ENCODE data around the gene SFT2D1. TPM values are rescaled to one million over a fixed set of nuclear protein-coding genes. Genes with fewer than 3 reads are reported as not detected.

Gene SFT2D1
- total RNA-seq, 1 donor from 2014 or later = 29.8 TPM

- no peaks in the 10 kb centered on the region for H3K36me3 Mint-ChIP-seq (ENCODE audit: insufficient read depth)
- H3K9me3 Mint-ChIP-seq (ENCODE audit: low read depth) = peaks cover 10% of the 10 kb centered on the region
- DNase-seq (ENCODE audit: low spot score, unreplicated experiment) = no peak
- H3K4me1 Mint-ChIP-seq (ENCODE audit: low read depth) = no peaks in the 10 kb centered on the region
- H3K4me3 Mint-ChIP-seq (ENCODE audit: low read depth) = no peak overlapping the region
- peaks cover 15% of the 10 kb centered on the region for H3K27me3 Mint-ChIP-seq
- TF ChIP-seq CTCF (IDR thresholded peaks at IDR 0.05; ENCODE audit: unreplicated experiment) = no peak
- no peak overlapping the region for H3K27ac Mint-ChIP-seq
Measured at GRCh38 chr6:166296035-166296883, 46.1 kb downstream of the SFT2D1 start.

GRCh38 chr6:166293731-166294584 lies 48.4 kb downstream of the SFT2D1 start:
- Mint-ChIP-seq H3K27me3 (peaks cover 21% of the 10 kb centered on the region), H3K36me3 (ENCODE audit: insufficient read depth) (no peaks in the 10 kb centered on the region), H3K4me3 (ENCODE audit: low read depth) (no peak overlapping the region), H3K27ac (no peak overlapping the region), H3K4me1 (ENCODE audit: low read depth) (no peaks in the 10 kb centered on the region), H3K9me3 (ENCODE audit: low read depth) (peaks cover 9% of the 10 kb centered on the region)
- TF ChIP-seq CTCF (IDR thresholded peaks at IDR 0.05; ENCODE audit: unreplicated experiment) = no peak
- no peak for DNase-seq (ENCODE audit: low spot score, unreplicated experiment)

GRCh38 chr6:166289207-166290060 lies 52.9 kb downstream of the SFT2D1 start:
- no peaks in the 10 kb centered on the region for H3K36me3 Mint-ChIP-seq (ENCODE audit: insufficient read depth)
- TF ChIP-seq CTCF (IDR thresholded peaks at IDR 0.05; ENCODE audit: unreplicated experiment) = no peak
- H3K4me3 Mint-ChIP-seq (ENCODE audit: low read depth) = no peak overlapping the region
- H3K27me3 Mint-ChIP-seq = peaks cover 31% of the 10 kb centered on the region
- H3K9me3 Mint-ChIP-seq (ENCODE audit: low read depth) = no peaks in the 10 kb centered on the region
- no peak overlapping the region for H3K27ac Mint-ChIP-seq
- no peaks in the 10 kb centered on the region for H3K4me1 Mint-ChIP-seq (ENCODE audit: low read depth)
- no peak for DNase-seq (ENCODE audit: low spot score, unreplicated experiment)

DNA sequence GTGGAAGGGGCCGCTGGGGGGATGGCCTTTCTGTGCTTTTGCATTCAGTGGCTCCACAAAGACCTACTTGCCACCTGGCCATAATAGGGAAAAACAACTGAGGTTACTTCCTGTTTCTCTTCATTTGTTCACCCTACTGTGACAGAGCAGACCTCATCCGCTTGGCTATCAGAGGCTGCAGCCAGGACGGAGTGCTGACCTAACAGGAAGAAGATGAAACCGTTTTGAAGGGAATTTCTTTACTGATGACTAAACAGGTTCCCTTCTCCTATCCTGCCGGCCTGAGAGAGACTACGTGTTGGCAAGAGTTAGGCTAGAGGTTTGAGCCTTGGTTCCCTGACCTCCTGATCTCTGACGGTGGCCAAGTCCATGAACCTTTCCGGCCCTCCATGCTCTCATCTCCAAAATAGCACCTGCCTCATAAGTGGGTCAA lies 55.5 kb downstream of the SFT2D1 start:
- no peak for DNase-seq (ENCODE audit: low spot score, unreplicated experiment)
- H3K4me3 Mint-ChIP-seq (ENCODE audit: low read depth) = no peak overlapping the region
- no peak overlapping the region for H3K27ac Mint-ChIP-seq
- H3K9me3 Mint-ChIP-seq (ENCODE audit: low read depth) = no peaks in the 10 kb centered on the region
- peaks cover 41% of the 10 kb centered on the region for H3K27me3 Mint-ChIP-seq
- no peaks in the 10 kb centered on the region for H3K4me1 Mint-ChIP-seq (ENCODE audit: low read depth)
- H3K36me3 Mint-ChIP-seq (ENCODE audit: insufficient read depth) = no peaks in the 10 kb centered on the region
- TF ChIP-seq CTCF (IDR thresholded peaks at IDR 0.05; ENCODE audit: unreplicated experiment) = no peak
